Measurements from ENCODE around the gene CERS6.
"Not testable (repeated sequence)": the region's sequence is repeated elsewhere in the genome, so short reads cannot be mapped to it uniquely, and the experiment has no call there.

The CERS6 gene

DNA sequence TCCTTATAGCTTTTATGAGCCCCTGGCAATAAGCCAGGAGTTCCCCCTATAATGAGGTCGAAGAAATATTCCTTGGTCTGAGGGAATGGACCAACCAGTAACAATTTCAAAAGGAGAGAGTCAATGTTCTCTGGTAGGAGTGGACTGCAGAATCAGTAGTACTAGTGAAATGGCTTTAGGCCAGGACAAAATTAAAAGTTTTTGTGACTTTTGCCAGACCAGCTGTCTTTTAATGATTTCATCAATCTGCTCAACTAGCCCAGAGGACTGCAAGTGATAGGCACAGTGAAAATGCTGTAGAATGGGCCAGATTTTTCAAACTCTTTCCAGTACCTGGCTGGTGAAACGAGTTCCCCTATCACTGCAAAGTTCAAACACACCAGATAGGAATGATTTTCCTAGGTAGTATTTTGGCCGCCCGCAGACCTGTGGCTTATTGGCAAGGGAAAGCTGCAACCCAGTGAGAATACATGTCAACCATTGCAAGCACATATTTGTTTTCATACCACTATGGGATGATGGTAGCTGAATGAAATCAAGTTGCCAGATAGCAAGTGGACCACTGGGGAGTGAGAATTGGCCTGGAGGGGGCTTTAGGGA, 45.5 kb downstream of the CERS6 start:
- no peak for DNase-seq (ENCODE audit: low read depth)

DNA sequence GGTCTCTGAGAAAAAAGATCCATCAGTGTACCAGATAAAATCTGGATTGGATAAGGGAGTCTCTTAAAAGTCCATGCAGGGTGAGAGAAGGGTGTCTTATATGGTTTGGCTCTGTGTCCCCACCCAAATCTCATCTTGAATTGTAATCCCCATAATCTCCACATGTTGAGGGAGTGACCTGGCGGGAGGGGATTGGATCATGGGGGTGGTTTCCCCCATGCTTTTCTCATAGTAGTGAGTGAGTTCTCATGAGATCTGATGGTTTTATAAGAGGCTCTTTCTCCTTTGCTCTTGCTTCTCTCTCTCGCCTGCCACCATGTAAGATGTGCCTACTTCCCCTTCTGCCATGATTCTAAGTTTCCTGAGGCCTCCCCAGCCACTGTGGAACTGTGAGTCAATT, 46.8 kb downstream of the CERS6 start:
- not testable (repeated sequence) for DNase-seq (ENCODE audit: low read depth)

GRCh38 chr2:168503901-168504300, 47.8 kb downstream of the CERS6 start:
- no peak for DNase-seq (ENCODE audit: low read depth)

DNA sequence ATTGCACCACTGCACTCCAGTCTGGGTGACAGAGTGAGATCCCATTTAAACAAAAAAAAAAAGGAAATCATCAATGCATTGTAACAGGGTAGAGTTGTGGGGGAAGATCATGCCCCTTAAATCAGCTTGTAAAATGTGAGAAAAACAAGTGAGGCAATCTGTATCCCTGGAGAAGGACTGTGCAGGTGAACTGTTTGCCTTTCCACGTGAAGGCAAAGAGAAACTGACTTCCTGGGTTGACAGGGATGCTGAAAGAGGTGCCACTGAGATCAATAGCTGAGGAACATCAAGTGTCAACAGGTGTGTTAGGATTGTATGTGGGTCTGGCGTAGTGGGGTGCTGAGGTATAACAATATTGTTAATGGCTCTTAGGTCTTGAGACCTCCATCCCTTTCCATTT, 48.3 kb downstream of the CERS6 start:
- DNase-seq (ENCODE audit: low read depth) = no peak

DNA sequence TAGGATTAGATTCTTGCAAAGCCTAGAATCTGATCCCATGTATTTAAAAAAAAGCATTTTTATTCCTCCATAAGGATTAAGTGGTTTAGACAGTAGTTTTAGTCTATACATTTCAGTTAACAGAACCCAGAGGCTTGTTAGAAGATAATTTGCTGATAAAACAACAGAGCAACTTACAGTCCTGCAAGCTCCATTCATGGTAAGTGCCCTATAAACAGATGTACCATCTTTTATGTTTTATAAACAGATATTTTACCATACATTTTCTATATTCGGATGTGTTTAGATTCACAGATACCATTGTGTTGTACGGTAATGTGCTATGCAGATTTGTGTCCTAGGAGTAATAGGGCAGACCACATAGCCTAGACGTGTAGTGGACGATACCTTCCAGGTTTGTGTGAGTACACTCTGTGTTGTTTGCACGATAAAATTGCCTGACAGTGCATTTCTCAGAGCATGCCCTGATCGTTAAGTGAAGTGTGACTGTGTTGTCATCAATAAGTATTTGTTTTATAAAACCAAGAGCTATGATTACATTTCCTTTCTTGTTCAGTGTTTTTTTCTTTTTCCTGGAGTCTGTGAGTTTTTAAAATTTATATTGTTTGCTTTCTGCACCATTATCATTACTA, 54.2 kb downstream of the CERS6 start:
- no peak for DNase-seq (ENCODE audit: low read depth)

- DNase-seq (ENCODE audit: low read depth) = no peak
Observed at GRCh38 chr2:168514692-168515091, 58.6 kb downstream of the CERS6 start.

- DNase-seq (ENCODE audit: low read depth) = no peak
Observed at GRCh38 chr2:168515502-168515901, 59.4 kb downstream of the CERS6 start.

DNA sequence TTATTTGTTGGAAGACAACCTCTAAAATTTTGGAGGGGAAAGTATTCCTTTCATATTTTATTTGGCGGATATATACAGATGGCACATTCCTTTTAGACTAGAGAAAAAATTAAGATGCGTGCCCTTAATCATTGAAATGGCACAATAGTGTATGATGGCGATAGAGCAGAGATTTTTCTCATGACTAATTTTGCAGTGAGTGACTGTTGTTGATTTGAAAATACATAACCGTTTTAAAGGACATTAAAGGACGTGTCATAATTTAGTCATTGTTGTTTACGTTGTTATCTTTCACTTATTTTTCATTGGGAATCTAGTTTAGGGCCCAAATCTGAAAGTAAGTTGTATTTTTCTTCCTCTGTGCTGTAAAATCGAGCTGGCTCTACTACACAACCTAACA, 61.7 kb downstream of the CERS6 start:
- DNase-seq (ENCODE audit: low read depth) = no peak

DNA sequence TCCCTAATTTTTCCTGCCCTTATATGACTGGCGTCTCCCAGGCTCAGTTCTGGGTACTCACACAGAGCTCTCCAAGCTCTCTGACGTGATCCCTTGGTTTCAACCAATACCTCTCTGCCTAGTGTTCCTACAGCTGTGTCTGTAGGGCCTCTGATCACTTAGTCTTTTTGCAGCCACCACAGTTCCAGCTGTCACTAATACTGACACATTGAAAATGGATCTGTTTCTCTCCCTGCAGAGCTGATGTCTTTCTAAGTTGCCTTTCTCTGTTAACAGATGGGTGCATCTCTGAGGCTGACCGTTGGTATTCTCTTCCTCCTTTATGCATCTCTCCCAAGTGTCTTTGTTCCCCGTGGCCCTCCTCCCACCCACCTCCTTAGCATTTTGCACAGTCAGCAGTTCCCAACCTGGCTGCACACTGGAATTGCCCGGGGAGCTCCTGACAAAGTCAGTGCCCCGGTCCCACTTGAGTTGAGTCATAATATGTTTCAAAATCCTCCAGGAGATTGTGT, 62.5 kb downstream of the CERS6 start:
- no peak for DNase-seq (ENCODE audit: low read depth)

DNA sequence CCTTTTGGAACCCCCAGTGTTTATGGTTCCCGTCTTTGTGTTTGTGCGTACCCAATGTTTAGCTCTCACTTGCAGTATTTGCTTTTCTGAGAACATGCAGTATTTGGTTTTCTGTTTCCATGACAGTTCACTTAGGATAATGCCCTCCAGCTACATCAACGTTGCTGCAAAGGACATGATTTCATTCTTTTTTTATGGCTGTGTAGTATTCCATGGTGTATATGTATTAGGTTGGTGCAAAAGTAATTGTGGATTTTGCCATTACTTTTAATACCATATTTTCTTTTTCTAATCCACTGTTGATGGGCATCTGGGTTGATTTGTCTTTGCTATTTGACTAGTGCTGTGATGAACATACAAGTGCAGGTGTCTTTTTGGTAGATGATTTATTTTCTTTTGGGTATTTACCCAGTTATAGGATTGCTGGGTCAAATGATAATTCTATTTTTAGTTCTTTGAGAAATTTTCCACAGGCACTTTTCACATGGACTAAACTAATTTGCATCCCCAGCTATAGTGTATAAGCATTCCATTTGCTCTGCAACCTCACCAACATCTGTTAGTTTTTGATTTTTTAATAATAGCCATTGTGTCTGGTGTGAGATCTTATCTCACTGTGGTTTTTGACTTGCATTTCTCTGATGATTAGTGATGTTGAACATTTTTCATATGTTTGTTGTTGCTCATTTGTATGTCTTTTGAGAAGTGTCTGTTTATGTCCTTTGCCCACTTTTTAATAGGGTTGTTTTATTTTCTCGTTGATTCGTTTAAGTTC, 63.6 kb downstream of the CERS6 start:
- DNase-seq (ENCODE audit: low read depth) = no peak

DNA sequence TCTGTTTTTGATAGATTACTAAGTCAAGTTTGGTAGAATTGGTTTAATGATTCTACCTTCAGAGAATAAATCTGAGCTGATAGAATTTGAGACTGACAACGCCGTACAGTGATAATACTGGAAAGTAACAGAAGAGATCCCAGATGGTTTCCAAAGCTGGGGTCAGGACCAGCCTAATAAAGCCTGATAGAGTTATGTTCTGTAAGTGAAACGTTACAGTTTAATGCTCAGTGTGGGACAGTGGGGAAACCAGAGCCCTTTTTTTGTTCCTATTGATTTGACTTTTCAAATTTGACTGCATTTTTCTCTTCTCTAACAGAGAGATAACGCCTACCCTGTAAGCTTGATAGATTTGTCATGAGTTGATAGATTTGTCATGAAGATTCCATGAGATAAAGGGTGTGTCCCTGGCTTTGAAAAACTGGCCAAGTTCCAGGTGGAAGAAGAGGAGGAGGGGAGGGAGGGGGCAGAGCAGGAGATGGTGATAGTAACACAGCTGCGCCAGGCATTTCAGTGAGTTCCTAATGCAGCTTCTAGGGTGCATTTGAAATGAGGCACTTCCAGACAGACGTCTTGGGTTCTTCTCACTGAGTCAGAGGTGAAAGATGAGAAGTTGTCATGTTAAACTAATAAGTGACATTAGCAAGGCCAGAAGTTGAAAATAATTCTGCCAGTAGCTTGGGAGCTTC, 65.1 kb downstream of the CERS6 start:
- DNase-seq (ENCODE audit: low read depth) = no peak

DNA sequence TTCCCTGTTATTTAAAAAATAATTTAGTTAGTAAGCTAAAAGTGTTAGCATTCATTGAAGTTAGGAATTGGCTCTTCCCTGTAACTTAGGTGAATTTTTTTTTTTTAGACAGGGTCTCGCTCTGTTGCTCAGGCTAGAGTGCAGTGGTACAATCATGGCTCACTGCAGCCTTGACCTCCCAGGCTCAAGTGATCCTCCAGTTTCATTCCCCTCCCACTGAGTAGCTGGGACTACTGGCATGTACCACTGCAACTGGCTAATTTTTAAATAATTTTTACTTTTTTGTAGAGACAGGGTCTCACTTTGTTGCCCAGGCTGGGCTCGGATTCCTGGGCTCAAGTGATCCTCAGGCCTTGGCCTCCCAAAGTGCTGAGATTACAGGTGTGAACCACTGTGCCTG, 66.4 kb downstream of the CERS6 start:
- no peak for DNase-seq (ENCODE audit: low read depth)

- DNase-seq (ENCODE audit: low read depth) = no peak
Observed at GRCh38 chr2:168524005-168524404, 67.9 kb downstream of the CERS6 start.

DNA sequence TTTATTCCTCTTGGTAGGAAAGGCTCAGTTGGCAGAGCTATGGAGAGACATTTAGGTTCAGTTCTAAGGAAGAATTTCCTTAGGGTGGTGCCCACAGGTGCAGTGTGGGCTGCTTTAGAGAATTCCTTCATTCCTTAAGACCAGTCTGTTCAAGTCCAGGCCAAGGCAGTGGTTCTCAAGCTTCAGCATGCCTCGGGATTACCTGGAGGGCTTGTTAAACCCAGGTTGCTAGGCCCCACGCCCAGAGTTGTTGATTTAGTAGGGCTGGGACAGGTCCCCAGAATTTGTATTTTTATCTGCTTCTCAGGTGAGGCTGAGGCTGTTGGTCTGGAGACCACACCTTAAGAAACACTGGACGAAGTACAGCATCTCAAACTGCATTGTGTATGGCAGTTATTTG, 68.9 kb downstream of the CERS6 start:
- no peak for DNase-seq (ENCODE audit: low read depth)

DNA sequence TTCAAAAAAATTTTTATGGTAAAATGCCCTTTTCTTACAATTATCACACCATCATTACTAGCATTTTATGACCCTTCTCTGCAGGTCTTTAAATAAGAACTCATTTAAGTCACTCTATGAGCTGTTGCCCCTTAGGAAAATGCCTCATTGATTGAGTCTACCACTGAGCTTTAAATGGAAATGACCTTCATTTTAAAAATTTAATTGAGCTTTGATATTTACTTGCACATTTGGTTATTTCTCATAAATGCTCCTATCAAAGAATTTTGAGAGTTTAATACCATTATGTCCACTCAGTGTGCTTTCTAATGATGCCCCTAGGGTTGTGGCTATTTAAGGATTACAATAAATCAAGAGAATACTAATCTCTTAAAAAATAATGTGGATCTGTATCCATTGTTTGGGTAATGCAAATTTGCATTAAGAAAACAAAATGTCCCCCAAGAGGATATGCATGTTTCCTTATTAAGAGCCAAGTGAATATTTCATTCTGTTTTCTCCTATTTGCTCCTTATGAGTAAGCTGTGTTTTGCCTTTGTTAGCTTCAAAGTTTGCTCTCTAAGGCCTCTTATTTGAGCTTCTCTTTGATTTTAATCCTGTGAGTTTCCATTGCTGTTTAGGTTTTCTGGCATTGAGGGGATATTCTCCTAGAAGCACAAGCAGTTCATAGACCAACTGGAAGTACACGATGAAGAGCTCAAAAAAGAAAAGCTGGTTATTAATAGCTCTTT, 69.8 kb downstream of the CERS6 start:
- no peak for DNase-seq (ENCODE audit: low read depth)

DNA sequence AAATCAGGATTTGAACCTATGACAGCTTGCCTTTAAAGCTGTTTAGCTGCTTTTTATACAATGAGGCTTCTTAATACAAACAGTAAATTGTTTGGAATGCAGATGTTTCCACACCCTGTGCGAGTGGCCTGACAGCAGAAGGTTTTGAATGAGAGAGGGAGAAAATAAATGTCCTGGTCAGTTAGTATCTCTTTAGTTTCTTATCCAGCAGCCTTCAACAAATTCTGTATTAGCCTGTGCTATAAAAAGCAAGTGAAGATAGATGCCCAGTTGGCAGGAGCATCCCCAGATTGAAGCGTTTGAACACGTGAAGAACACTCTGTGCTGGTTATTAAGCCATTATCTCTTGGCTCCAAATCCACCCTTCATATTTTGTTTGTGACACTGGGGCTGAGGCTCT, 70.6 kb downstream of the CERS6 start:
- DNase-seq (ENCODE audit: low read depth) = no peak

DNA sequence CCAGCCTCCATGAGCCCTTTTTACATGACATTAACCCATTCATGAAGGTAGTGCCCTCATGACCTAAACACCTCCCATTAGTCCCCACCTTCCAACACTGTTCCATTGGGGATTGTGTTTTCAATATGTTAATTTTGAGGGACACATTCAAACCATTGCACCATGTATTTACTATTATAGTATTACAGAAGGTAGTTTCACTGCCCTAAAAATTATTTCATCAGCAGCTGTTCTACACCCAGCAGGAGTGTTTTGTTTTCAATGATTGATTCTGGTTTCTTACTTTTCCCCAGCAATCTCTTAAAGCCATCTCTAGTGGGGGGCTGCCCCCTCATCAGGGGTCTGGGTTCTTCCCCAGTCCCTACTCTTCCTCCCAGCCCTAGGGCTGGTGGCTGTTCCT, 71.9 kb downstream of the CERS6 start:
- DNase-seq (ENCODE audit: low read depth) = no peak

DNA sequence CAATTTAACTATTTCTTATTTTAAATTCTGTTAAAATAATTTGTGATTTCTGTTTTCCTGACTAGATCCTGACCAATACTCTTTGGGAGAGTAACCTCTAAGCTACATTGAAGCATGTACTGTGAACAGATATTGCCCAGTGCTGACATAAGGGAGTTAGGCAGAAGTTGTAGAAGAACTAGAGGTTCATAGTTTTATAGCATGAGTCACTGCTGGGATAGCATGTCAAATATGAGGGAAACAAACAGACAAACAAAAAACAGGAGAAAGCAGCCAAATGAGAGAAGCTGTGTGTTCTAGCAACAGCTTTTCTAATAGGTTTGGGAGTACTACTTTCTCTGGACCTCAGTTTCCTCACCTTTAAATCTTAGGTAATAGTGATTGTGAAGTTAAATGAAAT, 72.4 kb downstream of the CERS6 start:
- DNase-seq (ENCODE audit: low read depth) = no peak

GRCh38 chr2:168529054-168529833, 73.2 kb downstream of the CERS6 start:
- DNase-seq (ENCODE audit: low read depth) = no peak

- DNase-seq (ENCODE audit: low read depth) = no peak
Observed at GRCh38 chr2:168529900-168530561, 74.0 kb downstream of the CERS6 start.
